Mesothelial cell of epicardium (in vitro differentiated cells): ENCODE measurements around the gene RHEBL1. TPM values are rescaled to one million over a fixed set of nuclear protein-coding genes. Genes with fewer than 3 reads are reported as not detected.

Experiments
- DNase-seq, 2 experiments: peaks; one replicate each; pipeline ENCODE4 v3.0.0; 2021; ENCODE audit warnings: low spot score in 2 of 2; ENCODE audit not compliant: unreplicated experiment in 2 of 2
- H3K27ac Mint-ChIP-seq: 2 replicates; pipeline ENCODE4 v1.8.0; 2021; ENCODE audit warnings: mixed read lengths
- H3K27me3 Mint-ChIP-seq: 2 replicates; pipeline ENCODE4 v1.8.0; 2021; ENCODE audit warnings: low read depth, mixed read lengths
- H3K36me3 Mint-ChIP-seq: 2 replicates; pipeline ENCODE4 v1.8.0; 2021; ENCODE audit warnings: mixed read lengths
- H3K4me1 Mint-ChIP-seq: 2 replicates; pipeline ENCODE4 v1.8.0; 2021; ENCODE audit warnings: mixed read lengths
- H3K4me3 Mint-ChIP-seq: 2 replicates; pipeline ENCODE4 v1.8.0; 2021; ENCODE audit warnings: mild to moderate bottlenecking, moderate library complexity, mixed read lengths
- H3K9me3 Mint-ChIP-seq: 2 replicates; pipeline ENCODE4 v1.8.0; 2021; ENCODE audit warnings: mixed read lengths
- total RNA-seq: library from RNA; stranded (reverse); gene quantifications from 3 replicates; pipeline ENCODE4 v1.2.1, GENCODE V29; 2021
- TF ChIP-seq, protein P1 (sequence below): fragments of 200-600 bp; sonication (generic); IDR thresholded peaks from one replicate; pipeline ENCODE4 v1.5.0; 2021; ENCODE audit warnings: antibody characterized with exemption; ENCODE audit not compliant: unreplicated experiment

The RHEBL1 gene
- total RNA-seq, 1 donor from 2014 or later, result 0.60 TPM

DNA sequence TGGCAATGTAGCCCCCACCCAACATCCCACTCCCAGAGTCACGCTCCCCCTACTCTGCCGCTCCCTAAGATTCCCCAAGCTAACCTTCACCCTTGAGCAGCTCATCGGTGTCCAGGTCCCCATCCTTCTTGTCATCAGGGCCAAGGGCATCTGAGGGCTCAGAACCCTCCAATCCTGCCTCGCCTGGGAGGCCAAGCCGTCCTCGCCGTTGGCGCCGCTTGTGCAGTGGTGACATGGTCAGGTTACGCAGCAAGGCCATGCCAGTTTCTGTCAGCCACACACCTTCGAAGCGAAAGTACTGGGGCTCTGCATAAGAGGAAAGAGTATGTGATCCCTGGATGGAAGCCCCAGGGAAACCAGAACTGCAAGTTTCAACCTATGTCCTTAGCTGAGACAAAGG is 25.1 kb downstream of the RHEBL1 start:
- TF ChIP-seq, protein P1, sequence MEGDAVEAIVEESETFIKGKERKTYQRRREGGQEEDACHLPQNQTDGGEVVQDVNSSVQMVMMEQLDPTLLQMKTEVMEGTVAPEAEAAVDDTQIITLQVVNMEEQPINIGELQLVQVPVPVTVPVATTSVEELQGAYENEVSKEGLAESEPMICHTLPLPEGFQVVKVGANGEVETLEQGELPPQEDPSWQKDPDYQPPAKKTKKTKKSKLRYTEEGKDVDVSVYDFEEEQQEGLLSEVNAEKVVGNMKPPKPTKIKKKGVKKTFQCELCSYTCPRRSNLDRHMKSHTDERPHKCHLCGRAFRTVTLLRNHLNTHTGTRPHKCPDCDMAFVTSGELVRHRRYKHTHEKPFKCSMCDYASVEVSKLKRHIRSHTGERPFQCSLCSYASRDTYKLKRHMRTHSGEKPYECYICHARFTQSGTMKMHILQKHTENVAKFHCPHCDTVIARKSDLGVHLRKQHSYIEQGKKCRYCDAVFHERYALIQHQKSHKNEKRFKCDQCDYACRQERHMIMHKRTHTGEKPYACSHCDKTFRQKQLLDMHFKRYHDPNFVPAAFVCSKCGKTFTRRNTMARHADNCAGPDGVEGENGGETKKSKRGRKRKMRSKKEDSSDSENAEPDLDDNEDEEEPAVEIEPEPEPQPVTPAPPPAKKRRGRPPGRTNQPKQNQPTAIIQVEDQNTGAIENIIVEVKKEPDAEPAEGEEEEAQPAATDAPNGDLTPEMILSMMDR, result no peak
- Mint-ChIP-seq H3K27ac (no peak overlapping the region), H3K27me3 (no peaks in the 10 kb centered on the region), H3K36me3 (peaks cover 51% of the 10 kb centered on the region), H3K9me3 (no peaks in the 10 kb centered on the region), H3K4me3 (no peak overlapping the region), H3K4me1 (no peaks in the 10 kb centered on the region)
- DNase-seq, result no peak

DNA sequence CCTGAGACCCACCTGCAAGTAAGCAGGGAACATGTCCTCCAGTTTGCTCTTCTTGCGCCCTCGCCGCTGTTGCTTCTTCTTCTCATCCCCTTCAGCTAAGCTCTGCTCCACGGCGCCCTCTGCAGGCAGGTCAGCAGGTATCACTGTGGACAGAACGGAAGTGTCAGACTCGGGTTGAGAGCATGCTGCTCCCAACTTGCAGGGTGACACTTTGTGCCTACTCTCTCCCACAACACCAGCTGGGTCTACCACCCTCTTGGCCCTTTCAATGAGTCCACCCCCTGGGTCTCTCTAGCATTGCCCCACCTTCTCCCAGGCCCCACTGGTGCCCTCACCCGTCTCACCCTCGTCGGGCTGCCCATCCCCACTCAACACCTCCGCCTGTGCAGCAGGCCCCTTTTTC is 25.9 kb downstream of the RHEBL1 start:
- Mint-ChIP-seq H3K27me3 (no peaks in the 10 kb centered on the region), H3K36me3 (peaks cover 49% of the 10 kb centered on the region), H3K9me3 (no peaks in the 10 kb centered on the region), H3K27ac (no peak overlapping the region), H3K4me3 (no peak overlapping the region), H3K4me1 (no peaks in the 10 kb centered on the region)
- DNase-seq, result peak in 1 of 2 experiments; percentile 57
- TF ChIP-seq, protein P1, result peak; percentile 51

DNA sequence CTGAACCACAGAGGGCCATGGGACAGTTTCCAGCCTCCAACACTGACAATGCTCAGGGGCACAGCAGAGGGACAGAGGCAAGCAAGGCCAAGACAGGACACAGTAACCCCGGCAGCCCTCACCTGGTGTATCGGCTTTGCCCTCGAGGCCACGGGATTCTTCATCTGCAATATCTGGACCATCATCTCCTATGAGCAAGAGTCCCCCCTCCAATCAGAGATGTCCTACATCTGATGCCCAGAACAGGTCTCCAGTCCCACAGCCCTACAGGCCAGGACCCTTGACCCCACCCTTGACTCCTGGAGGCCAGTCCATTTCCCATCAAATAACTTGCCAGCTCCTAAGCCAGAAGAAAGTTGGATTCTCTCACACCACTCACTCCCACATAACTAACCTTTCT is 26.5 kb downstream of the RHEBL1 start:
- no peak for DNase-seq
- TF ChIP-seq, protein P1, result no peak
- no peak overlapping the region for H3K27ac Mint-ChIP-seq
- H3K4me3 Mint-ChIP-seq, result no peak overlapping the region
- no peaks in the 10 kb centered on the region for H3K27me3 Mint-ChIP-seq
- H3K36me3 Mint-ChIP-seq, result peaks cover 47% of the 10 kb centered on the region
- no peaks in the 10 kb centered on the region for H3K4me1 Mint-ChIP-seq
- no peaks in the 10 kb centered on the region for H3K9me3 Mint-ChIP-seq

DNA sequence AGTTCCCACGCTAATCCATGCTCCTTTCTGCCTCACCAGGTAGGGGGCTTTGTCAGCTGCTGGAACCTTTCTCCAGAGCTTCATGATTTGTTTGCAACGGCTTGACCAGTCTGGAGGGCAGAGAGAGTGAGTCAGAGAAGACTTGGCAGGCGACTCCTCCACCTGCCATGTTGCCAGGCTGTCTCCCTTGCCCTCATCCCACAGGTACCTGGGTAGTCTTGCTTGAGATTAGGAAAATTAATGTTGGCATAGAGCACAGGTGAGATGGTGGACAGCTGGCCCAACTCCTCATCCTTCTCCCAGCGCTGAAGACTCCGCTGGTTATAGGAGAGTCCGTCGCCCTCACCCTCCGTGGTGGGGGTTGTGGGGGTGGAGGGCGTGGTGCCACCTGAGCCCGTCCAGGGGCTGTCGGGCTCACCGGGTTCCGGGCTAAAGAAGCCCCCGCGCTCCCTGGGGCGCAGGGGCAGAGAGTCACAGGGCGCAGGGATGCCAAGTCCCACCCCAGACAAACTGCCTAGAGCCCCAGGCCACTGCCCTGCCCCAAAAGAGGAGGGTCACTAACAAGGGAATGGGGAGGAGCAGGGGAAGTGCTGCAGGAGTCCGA is 27.8 kb downstream of the RHEBL1 start:
- H3K36me3 Mint-ChIP-seq, result peaks cover 43% of the 10 kb centered on the region

DNA sequence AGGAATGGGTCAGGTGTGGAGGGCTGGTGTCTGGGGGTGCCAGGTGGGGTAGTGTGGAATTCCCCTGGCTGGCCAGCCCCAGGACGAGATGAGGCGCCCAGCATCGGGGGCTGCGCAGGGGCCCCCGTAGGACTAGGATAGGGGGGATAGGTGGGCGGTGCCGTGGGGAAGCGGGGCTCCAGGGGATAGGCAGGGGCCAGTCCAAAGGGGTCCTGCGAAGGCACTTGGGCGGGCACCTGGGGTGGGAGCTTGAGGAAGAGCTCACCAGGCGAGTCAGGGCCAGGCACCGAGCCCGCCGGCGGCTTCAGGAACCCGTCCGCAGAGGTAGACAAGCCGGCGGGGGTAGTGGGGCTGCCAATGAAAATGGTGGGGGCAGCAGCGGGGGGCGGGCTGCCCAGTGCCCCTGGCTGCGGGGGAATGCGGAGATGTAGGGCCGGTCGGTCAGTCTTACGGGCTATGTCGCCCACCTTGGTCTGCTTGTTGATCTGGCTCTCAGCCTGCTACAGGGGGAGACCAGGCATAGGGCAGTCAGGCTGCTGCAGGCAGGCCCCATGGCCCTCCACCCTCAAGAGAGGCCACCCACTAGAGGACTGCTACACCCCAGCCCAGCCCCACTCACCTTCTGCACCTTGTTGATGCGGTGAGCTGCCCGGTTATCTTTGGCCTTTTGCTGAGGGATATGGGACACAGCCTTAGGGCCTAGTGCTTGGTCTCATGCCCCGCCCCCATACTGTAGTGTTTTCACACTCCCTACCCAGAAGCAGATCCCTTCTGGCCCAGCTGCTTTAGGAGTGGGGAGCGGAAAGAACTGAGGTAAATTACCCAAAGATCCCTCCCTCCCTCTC is 28.5 kb downstream of the RHEBL1 start:
- Mint-ChIP-seq H3K9me3 (no peaks in the 10 kb centered on the region), H3K4me1 (no peaks in the 10 kb centered on the region), H3K36me3 (peaks cover 42% of the 10 kb centered on the region), H3K4me3 (no peak overlapping the region), H3K27me3 (no peaks in the 10 kb centered on the region), H3K27ac (no peak overlapping the region)
- TF ChIP-seq, protein P1, result no peak
- no peak for DNase-seq

More for the DNA sequence above, 27.8 kb downstream of the RHEBL1 start:
- H3K27ac Mint-ChIP-seq, result no peak overlapping the region
- TF ChIP-seq, protein P1, result no peak
- DNase-seq, result no peak
- H3K27me3 Mint-ChIP-seq, result no peaks in the 10 kb centered on the region
- H3K9me3 Mint-ChIP-seq, result no peaks in the 10 kb centered on the region
- H3K4me3 Mint-ChIP-seq, result no peak overlapping the region
- no peaks in the 10 kb centered on the region for H3K4me1 Mint-ChIP-seq
